HG03097 (cell line): ENCODE data around the gene COL4A2.
"Not testable (repeated sequence)": the region's sequence is repeated elsewhere in the genome, so short reads cannot be mapped to it uniquely, and the experiment has no call there.

Experiments used
- ATAC-seq: cut with Tn5 transposase; IDR thresholded peaks from one replicate; pipeline ENCODE4 v1.9.1; 2021; ENCODE audit not compliant: unreplicated experiment, low FRiP score

COL4A2 gene

GRCh38 chr13:110319774-110320509, 12.9 kb downstream of the COL4A2 start:
- no peak for ATAC-seq

GRCh38 chr13:110320645-110321044, 13.6 kb downstream of the COL4A2 start:
- no peak for ATAC-seq

GRCh38 chr13:110321573-110321972, 14.5 kb downstream of the COL4A2 start:
- ATAC-seq = not testable (repeated sequence)

GRCh38 chr13:110322126-110322827, 15.2 kb downstream of the COL4A2 start:
- ATAC-seq = no peak

GRCh38 chr13:110322828-110323171, 15.7 kb downstream of the COL4A2 start:
- ATAC-seq = no peak

- no peak for ATAC-seq
Observed at GRCh38 chr13:110323172-110323891, 16.2 kb downstream of the COL4A2 start.

GRCh38 chr13:110324026-110324749, 17.1 kb downstream of the COL4A2 start:
- ATAC-seq = no peak

- ATAC-seq = no peak
Observed at GRCh38 chr13:110326263-110326904, 19.3 kb downstream of the COL4A2 start.

- no peak for ATAC-seq
Observed at GRCh38 chr13:110327051-110327721, 20.1 kb downstream of the COL4A2 start.

GRCh38 chr13:110328573-110328972, 21.5 kb downstream of the COL4A2 start:
- no peak for ATAC-seq

- ATAC-seq = no peak
Observed at GRCh38 chr13:110329258-110329657, 22.2 kb downstream of the COL4A2 start.

GRCh38 chr13:110329798-110330461, 22.8 kb downstream of the COL4A2 start:
- ATAC-seq = no peak

GRCh38 chr13:110330491-110331011, 23.5 kb downstream of the COL4A2 start:
- ATAC-seq = no peak

GRCh38 chr13:110331362-110331761, 24.3 kb downstream of the COL4A2 start:
- no peak for ATAC-seq

- ATAC-seq = no peak
Observed at GRCh38 chr13:110332750-110333149, 25.7 kb downstream of the COL4A2 start.

GRCh38 chr13:110333837-110334236, 26.8 kb downstream of the COL4A2 start:
- ATAC-seq = no peak

- ATAC-seq = no peak
Observed at GRCh38 chr13:110334256-110334655, 27.2 kb downstream of the COL4A2 start.

- no peak for ATAC-seq
Observed at GRCh38 chr13:110334841-110335490, 27.9 kb downstream of the COL4A2 start.

- no peak for ATAC-seq
Observed at GRCh38 chr13:110336108-110336507, 29.0 kb downstream of the COL4A2 start.
